Measurements from ENCODE around the gene COL13A1. TPM values are rescaled to one million over a fixed set of nuclear protein-coding genes. Genes with fewer than 3 reads are reported as not detected.
A peak's percentile ranks its signal among the peaks of the same experiment; 100 is the strongest.

The COL13A1 gene
- total RNA-seq, 3 donors from 2014 or later (not counting 1 experiment from before 2014, with no cell fraction given): 5.2 to 22.0 (median 10.3) TPM

DNA sequence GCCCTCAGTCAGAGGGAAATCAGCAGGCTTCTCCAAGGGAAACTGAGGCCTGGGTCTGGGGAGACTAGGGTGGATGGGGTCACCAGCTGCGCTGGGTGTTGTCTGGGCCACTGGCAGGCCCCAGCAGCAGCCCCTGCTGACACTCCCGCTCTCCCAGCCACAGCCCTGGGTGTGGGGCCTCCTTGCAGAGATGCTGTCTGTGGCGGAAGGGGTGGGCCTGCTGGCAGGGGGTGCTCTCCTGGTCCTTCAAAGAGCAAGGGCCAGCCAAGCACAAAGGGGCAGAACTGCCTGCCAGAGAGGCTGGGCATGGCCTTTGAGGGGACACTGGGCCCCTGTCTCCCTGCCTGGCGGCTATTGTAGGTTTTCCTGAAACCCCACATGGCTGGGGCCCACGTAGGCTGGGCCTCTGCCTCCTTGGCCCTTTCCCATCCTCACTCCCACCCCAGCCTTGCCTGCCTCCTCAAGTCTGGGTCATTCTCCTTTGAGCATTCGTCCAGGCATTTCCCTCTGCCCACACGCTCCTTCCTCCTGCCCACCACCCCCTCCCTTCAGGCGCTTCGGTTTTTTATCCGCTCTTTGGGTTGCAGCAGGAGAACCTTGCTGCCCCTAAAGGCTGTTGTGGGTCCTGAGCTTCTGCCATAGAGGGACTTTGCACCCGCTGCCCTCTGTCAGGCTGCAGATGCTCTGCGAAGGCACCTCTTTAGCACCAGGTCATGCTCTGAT, 9.1 kb downstream of the COL13A1 start:
- H3K4me1 Mint-ChIP-seq: peaks cover 42 to 79% of the 10 kb centered on the region in 2 donors
- no peak overlapping the region for H3K4me3 Mint-ChIP-seq
- ATAC-seq (no peak), DNase-seq (no peak)
- no peak overlapping the region for H3K27ac ChIP-seq (ENCODE audit: low read length)
- no peaks in the 10 kb centered on the region for H3K9me3 ChIP-seq (ENCODE audit: control insufficient read depth, insufficient read depth, low read length)
- H3K9me3 Mint-ChIP-seq: no peaks in the 10 kb centered on the region
- H3K27ac Mint-ChIP-seq: peak overlapping the region in 1 of 2 donors; percentile 77
- H3K4me3 ChIP-seq (ENCODE audit: low read length): no peak overlapping the region
- 85% methylated on average over 12 of the region's 12 CpGs for WGBS (ENCODE audit: insufficient coverage)
- H3K27me3 ChIP-seq (ENCODE audit: control insufficient read depth, insufficient read depth, low read length): no peaks in the 10 kb centered on the region
- no peaks in the 10 kb centered on the region for H3K36me3 ChIP-seq (ENCODE audit: control insufficient read depth, insufficient read depth, low read length)
- H3K36me3 Mint-ChIP-seq: no peaks in the 10 kb centered on the region
- TF ChIP-seq, protein P1, sequence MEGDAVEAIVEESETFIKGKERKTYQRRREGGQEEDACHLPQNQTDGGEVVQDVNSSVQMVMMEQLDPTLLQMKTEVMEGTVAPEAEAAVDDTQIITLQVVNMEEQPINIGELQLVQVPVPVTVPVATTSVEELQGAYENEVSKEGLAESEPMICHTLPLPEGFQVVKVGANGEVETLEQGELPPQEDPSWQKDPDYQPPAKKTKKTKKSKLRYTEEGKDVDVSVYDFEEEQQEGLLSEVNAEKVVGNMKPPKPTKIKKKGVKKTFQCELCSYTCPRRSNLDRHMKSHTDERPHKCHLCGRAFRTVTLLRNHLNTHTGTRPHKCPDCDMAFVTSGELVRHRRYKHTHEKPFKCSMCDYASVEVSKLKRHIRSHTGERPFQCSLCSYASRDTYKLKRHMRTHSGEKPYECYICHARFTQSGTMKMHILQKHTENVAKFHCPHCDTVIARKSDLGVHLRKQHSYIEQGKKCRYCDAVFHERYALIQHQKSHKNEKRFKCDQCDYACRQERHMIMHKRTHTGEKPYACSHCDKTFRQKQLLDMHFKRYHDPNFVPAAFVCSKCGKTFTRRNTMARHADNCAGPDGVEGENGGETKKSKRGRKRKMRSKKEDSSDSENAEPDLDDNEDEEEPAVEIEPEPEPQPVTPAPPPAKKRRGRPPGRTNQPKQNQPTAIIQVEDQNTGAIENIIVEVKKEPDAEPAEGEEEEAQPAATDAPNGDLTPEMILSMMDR (IDR thresholded peaks at IDR 0.05): no peak
- intact Hi-C loops (cut with micrococcal nuclease): no loop called here
- H3K27me3 Mint-ChIP-seq (ENCODE audit: low read depth in 2 of 2): no peaks in the 10 kb centered on the region
- peaks cover 28% of the 10 kb centered on the region for H3K4me1 ChIP-seq (ENCODE audit: control insufficient read depth, insufficient read depth, low read length)

DNA sequence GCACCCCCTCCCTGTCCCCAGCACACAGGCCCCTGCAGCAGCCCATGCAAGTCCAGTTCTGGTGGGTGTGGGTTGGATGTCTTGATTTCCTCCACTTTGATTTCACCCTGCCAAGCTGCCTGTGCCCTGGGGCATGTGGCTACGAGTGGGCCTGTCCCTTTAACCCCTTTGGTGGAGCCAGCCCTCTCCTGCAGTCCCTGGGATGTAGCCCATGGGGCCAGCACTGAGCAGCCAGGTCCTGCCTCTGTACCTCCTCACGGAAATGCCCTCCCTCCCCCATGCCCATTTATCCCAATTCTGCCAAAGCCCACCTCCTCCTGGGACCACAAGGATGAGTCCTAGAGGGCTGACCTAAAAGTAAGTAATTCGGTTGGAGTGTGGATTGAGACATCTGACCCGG, 11.9 kb downstream of the COL13A1 start:
- 82% methylated on average over 4 of the region's 4 CpGs for WGBS (ENCODE audit: insufficient coverage)
- Mint-ChIP-seq H3K4me3 (no peak overlapping the region), H3K36me3 (no peaks in the 10 kb centered on the region), H3K27ac (peak overlapping the region in 1 of 2 donors; percentile 31), H3K4me1 (peaks cover 63 to 86% of the 10 kb centered on the region in 2 donors), H3K27me3 (ENCODE audit: low read depth in 2 of 2) (no peaks in the 10 kb centered on the region), H3K9me3 (no peaks in the 10 kb centered on the region)
- intact Hi-C loops (cut with micrococcal nuclease): no loop called here
- no peaks in the 10 kb centered on the region for H3K36me3 ChIP-seq (ENCODE audit: control insufficient read depth, insufficient read depth, low read length)
- no peak overlapping the region for H3K4me3 ChIP-seq (ENCODE audit: low read length)
- H3K4me1 ChIP-seq (ENCODE audit: control insufficient read depth, insufficient read depth, low read length): peaks cover 56% of the 10 kb centered on the region
- ATAC-seq: no peak
- no peaks in the 10 kb centered on the region for H3K27me3 ChIP-seq (ENCODE audit: control insufficient read depth, insufficient read depth, low read length)
- no peak for DNase-seq
- no peak overlapping the region for H3K27ac ChIP-seq (ENCODE audit: low read length)
- no peaks in the 10 kb centered on the region for H3K9me3 ChIP-seq (ENCODE audit: control insufficient read depth, insufficient read depth, low read length)
- TF ChIP-seq, protein P1 (IDR thresholded peaks at IDR 0.05): no peak

DNA sequence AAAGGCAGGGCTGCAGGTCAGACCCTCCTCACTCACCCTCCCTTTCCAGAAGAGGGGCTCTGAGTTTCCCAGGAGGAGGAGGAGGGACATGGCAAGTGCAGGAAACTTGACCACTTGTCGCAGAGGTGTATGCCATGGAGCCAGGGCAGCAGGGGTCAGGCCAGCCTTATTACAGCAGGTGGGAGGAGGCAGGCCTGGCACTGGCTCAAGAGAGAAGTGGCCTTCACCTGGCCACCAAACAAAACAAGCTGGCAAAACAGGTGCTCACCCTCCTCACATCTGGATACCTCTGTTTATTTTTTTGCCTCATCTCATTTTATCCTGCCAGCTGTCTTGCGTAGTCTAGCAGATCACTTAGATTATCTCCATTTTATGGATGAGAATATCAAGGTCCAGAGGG, 12.5 kb downstream of the COL13A1 start:
- H3K4me3 Mint-ChIP-seq: no peak overlapping the region
- WGBS (ENCODE audit: insufficient coverage): 96% methylated on average over 2 of the region's 2 CpGs
- TF ChIP-seq, protein P1 (IDR thresholded peaks at IDR 0.05): no peak
- DNase-seq: no peak
- intact Hi-C loops (cut with micrococcal nuclease): no loop called here
- no peaks in the 10 kb centered on the region for H3K36me3 Mint-ChIP-seq
- no peak overlapping the region for H3K4me3 ChIP-seq (ENCODE audit: low read length)
- no peaks in the 10 kb centered on the region for H3K36me3 ChIP-seq (ENCODE audit: control insufficient read depth, insufficient read depth, low read length)
- peak overlapping the region in 1 of 2 donors; percentile 31 for H3K27ac Mint-ChIP-seq
- no peaks in the 10 kb centered on the region for H3K27me3 Mint-ChIP-seq (ENCODE audit: low read depth in 2 of 2)
- H3K4me1 ChIP-seq (ENCODE audit: control insufficient read depth, insufficient read depth, low read length): peaks cover 62% of the 10 kb centered on the region
- H3K4me1 Mint-ChIP-seq: peaks cover 69 to 90% of the 10 kb centered on the region in 2 donors
- ATAC-seq: no peak
- H3K9me3 ChIP-seq (ENCODE audit: control insufficient read depth, insufficient read depth, low read length): no peaks in the 10 kb centered on the region
- no peak overlapping the region for H3K27ac ChIP-seq (ENCODE audit: low read length)
- H3K27me3 ChIP-seq (ENCODE audit: control insufficient read depth, insufficient read depth, low read length): no peaks in the 10 kb centered on the region
- H3K9me3 Mint-ChIP-seq: no peaks in the 10 kb centered on the region

DNA sequence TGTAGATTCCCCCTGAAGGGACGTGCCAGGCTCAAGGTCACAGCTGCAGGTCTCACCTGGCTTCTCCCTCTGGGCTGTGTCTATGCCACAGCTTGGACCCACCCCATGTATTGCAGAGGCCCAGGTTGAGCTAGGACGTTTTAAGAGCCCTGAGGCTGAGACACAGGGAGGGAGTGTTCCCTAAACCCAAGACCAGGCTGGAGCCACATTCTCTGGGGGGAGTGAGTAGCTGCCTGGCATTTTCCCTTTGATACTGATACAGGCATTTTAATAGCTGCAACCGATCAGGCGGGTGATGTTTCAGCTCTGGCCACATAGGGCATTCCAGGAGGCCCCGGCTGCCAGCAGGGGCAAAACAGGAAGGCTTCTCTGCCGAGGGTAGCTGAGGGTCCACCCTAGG, 13.4 kb downstream of the COL13A1 start:
- TF ChIP-seq, protein P1 (IDR thresholded peaks at IDR 0.05): no peak
- H3K27me3 Mint-ChIP-seq (ENCODE audit: low read depth in 2 of 2): no peaks in the 10 kb centered on the region
- Histone ChIP-seq H3K36me3 (ENCODE audit: control insufficient read depth, insufficient read depth, low read length) (no peaks in the 10 kb centered on the region), H3K9me3 (ENCODE audit: control insufficient read depth, insufficient read depth, low read length) (peaks cover 4% of the 10 kb centered on the region), H3K27me3 (ENCODE audit: control insufficient read depth, insufficient read depth, low read length) (no peaks in the 10 kb centered on the region), H3K4me3 (ENCODE audit: low read length) (no peak overlapping the region), H3K4me1 (ENCODE audit: control insufficient read depth, insufficient read depth, low read length) (peaks cover 68% of the 10 kb centered on the region), H3K27ac (ENCODE audit: low read length) (no peak overlapping the region)
- peaks cover 72 to 94% of the 10 kb centered on the region in 2 donors for H3K4me1 Mint-ChIP-seq
- intact Hi-C loops (cut with micrococcal nuclease): no loop called here
- ATAC-seq (no peak), DNase-seq (no peak)
- WGBS (ENCODE audit: insufficient coverage): 84% methylated on average over 6 of the region's 6 CpGs
- H3K9me3 Mint-ChIP-seq: no peaks in the 10 kb centered on the region
- peak overlapping the region; percentile 89 to 97 for H3K27ac Mint-ChIP-seq
- no peaks in the 10 kb centered on the region for H3K36me3 Mint-ChIP-seq
- H3K4me3 Mint-ChIP-seq: no peak overlapping the region

All from natural killer cell (primary cell).